HEK293T (cell line): ENCODE data around the gene ZFR2.

Experiments used
- BHLHE40 ChIP-seq: fragments of 450-650 bp; IDR thresholded peaks from 2 replicates; pipeline ENCODE4 v1.6.1; 2016; ENCODE audit warnings: mild to moderate bottlenecking, moderate library complexity, borderline replicate concordance
- FOXA1 ChIP-seq: fragments of 450-650 bp; IDR thresholded peaks from 2 replicates; pipeline ENCODE4 v1.6.1; 2016; ENCODE audit warnings: mild to moderate bottlenecking
- FOXM1 ChIP-seq: fragments of 450-650 bp; IDR thresholded peaks from 2 replicates; pipeline ENCODE4 v1.6.1; 2017; ENCODE audit warnings: mild to moderate bottlenecking, borderline replicate concordance
- HDGF ChIP-seq: fragments of 450-650 bp; IDR thresholded peaks from 2 replicates; pipeline ENCODE4 v1.6.1; 2017; ENCODE audit warnings: antibody characterized with exemption, borderline replicate concordance
- LEF1 ChIP-seq: fragments of 450-650 bp; IDR thresholded peaks from 2 replicates; pipeline ENCODE4 v1.6.1; 2017; ENCODE audit warnings: mild to moderate bottlenecking, borderline replicate concordance
- SP1 ChIP-seq: fragments of 450-650 bp; IDR thresholded peaks from 2 replicates; pipeline ENCODE4 v1.6.1; 2017
- TARDBP ChIP-seq: fragments of 450-650 bp; IDR thresholded peaks from 2 replicates; pipeline ENCODE4 v1.6.1; 2016
- ZNF384 ChIP-seq: fragments of 450-650 bp; IDR thresholded peaks from 2 replicates; pipeline ENCODE4 v1.6.1; 2016

DNA sequence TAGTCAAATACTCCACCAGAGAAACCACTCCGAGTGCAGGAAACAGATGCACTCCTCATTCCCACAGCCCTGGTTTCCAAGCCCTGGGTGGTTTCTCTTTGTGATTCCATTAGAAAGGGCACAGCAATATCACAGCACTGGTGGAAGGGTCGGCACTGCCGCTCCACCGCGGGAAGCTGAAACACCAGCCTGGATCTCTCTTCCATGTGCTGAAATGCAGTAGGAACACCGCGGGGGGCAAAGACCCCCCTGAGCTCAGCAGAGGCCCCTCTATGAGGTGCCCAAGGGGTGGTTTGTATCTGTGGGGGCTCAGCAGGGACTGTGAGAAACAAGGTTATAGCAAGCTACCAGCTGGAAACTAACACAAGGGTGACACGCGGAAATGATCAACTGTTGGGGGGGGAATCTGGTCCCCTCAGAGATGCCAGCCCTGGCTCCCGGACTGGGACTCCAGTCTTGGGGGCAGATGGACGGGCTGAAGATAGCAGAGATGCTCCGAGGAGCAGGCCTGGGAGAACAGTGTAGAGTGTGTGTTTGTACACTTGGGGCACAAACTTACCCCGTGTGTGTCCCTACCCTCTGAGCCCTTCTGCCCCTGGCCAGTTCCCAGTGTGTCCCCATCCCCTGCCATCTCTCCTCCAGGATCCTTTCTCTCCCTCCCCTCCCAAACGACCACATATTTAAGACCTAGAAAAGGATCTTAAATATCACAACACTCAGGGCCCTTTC, 1.8 kb downstream of the ZFR2 start:
- TF ChIP-seq FOXA1 = no peak
- TF ChIP-seq FOXM1 = no peak
- TF ChIP-seq SP1 = no peak
- no peak for TF ChIP-seq TARDBP
- TF ChIP-seq HDGF = no peak
- TF ChIP-seq LEF1 = no peak
- no peak for TF ChIP-seq BHLHE40
- TF ChIP-seq ZNF384 = no peak
